ENCODE data around the gene TCEAL1. TPM values are rescaled to one million over a fixed set of nuclear protein-coding genes. Genes with fewer than 3 reads are reported as not detected.
A peak's percentile ranks its signal among the peaks of the same experiment; 100 is the strongest.

Gene TCEAL1
- total RNA-seq, 1 donor from 2014 or later, result 25.5 TPM

GRCh38 chrX:103607364-103608305 is 21.1 kb upstream of the TCEAL1 start, which contains the start of gene TCEAL3:
Gene TCEAL3 (plus strand): TSS chrX:103607963. CDS start chrX:103609065, 1,102 bp downstream.
- H3K9me3 ChIP-seq, result no peaks in the 10 kb centered on the region
- H3K27me3 ChIP-seq (ENCODE audit: low read depth), result no peaks in the 10 kb centered on the region
- peak within 1 kb of the TSS; percentile 80 for H3K27ac ChIP-seq
- no peaks in the 10 kb centered on the region for H3K36me3 ChIP-seq
- DNase-seq (peak; percentile 74), ATAC-seq (peak; percentile 96)
- TF ChIP-seq, protein P1, sequence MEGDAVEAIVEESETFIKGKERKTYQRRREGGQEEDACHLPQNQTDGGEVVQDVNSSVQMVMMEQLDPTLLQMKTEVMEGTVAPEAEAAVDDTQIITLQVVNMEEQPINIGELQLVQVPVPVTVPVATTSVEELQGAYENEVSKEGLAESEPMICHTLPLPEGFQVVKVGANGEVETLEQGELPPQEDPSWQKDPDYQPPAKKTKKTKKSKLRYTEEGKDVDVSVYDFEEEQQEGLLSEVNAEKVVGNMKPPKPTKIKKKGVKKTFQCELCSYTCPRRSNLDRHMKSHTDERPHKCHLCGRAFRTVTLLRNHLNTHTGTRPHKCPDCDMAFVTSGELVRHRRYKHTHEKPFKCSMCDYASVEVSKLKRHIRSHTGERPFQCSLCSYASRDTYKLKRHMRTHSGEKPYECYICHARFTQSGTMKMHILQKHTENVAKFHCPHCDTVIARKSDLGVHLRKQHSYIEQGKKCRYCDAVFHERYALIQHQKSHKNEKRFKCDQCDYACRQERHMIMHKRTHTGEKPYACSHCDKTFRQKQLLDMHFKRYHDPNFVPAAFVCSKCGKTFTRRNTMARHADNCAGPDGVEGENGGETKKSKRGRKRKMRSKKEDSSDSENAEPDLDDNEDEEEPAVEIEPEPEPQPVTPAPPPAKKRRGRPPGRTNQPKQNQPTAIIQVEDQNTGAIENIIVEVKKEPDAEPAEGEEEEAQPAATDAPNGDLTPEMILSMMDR (IDR thresholded peaks at IDR 0.05), result no peak
- intact Hi-C loops (cut with DNase I), result no loop called here
- peak within 1 kb of the TSS; percentile 64 for H3K4me3 ChIP-seq
- no peaks in the 10 kb centered on the region for H3K4me1 ChIP-seq

GRCh38 chrX:103608306-103608963 is 20.3 kb upstream of the TCEAL1 start:
- DNase-seq, result peak; percentile 51

DNA sequence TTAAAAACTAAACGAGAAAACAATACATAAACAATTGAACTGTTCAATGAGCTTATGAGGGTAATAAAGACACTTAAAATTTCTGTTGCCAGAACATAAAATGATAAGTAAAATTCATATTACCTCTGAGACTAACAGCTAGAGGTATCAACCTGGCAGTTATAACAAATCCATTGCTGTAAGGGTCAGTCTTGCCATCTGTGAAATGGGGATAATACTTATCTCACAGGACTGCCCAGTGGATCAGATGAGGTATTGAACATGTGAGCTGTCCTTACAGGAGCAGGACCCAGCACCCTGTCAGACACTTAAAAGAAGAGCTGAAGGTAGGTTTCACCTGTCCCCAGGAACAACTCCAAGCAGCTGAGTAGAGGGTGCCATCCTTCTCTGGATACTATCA is 18.5 kb upstream of the TCEAL1 start:
- Histone ChIP-seq H3K4me1 (no peaks in the 10 kb centered on the region), H3K27ac (no peak overlapping the region), H3K36me3 (no peaks in the 10 kb centered on the region), H3K9me3 (no peaks in the 10 kb centered on the region), H3K4me3 (no peak overlapping the region), H3K27me3 (ENCODE audit: low read depth) (no peaks in the 10 kb centered on the region)
- DNase-seq, result no peak
- ATAC-seq, result no peak
- TF ChIP-seq, protein P1 (IDR thresholded peaks at IDR 0.05), result no peak
- intact Hi-C loops (cut with DNase I), result no loop called here

More at GRCh38 chrX:103608306-103608963, 20.3 kb upstream of the TCEAL1 start:
- Histone ChIP-seq H3K36me3 (no peaks in the 10 kb centered on the region), H3K27ac (peak overlapping the region; percentile 80), H3K4me3 (peak overlapping the region; percentile 64), H3K27me3 (ENCODE audit: low read depth) (no peaks in the 10 kb centered on the region), H3K9me3 (no peaks in the 10 kb centered on the region), H3K4me1 (no peaks in the 10 kb centered on the region)
- ATAC-seq, result peak; percentile 64 to 74
- TF ChIP-seq, protein P1 (IDR thresholded peaks at IDR 0.05), result no peak
- intact Hi-C loops (cut with DNase I), result no loop called here

GRCh38 chrX:103613362-103613890 is 15.3 kb upstream of the TCEAL1 start:
- intact Hi-C loops (cut with DNase I), result no loop called here
- Histone ChIP-seq H3K4me1 (no peaks in the 10 kb centered on the region), H3K9me3 (no peaks in the 10 kb centered on the region), H3K36me3 (no peaks in the 10 kb centered on the region), H3K27me3 (ENCODE audit: low read depth) (no peaks in the 10 kb centered on the region), H3K4me3 (no peak overlapping the region), H3K27ac (no peak overlapping the region)
- DNase-seq (no peak), ATAC-seq (no peak)
- TF ChIP-seq, protein P1 (IDR thresholded peaks at IDR 0.05), result no peak

- no peaks in the 10 kb centered on the region for H3K27me3 ChIP-seq (ENCODE audit: low read depth)
- intact Hi-C loops (cut with DNase I), result no loop called here
- no peaks in the 10 kb centered on the region for H3K9me3 ChIP-seq
- no peaks in the 10 kb centered on the region for H3K36me3 ChIP-seq
- ATAC-seq (no peak), DNase-seq (no peak)
- no peak overlapping the region for H3K4me3 ChIP-seq
- H3K4me1 ChIP-seq, result no peaks in the 10 kb centered on the region
- H3K27ac ChIP-seq, result no peak overlapping the region
- TF ChIP-seq, protein P1 (IDR thresholded peaks at IDR 0.05), result no peak
These were observed 13.8 kb upstream of the TCEAL1 start for GRCh38 chrX:103614999-103615398.

All from lower lobe of right lung (tissue), 2 donors.